Neural cell (in vitro differentiated cells): ENCODE results near the gene PSMD4. TPM values are rescaled to one million over a fixed set of nuclear protein-coding genes. Genes with fewer than 3 reads are reported as not detected.

Experiments used
- H2AFZ ChIP-seq: fragments of 200-600, 300-800 bp; sonication (generic), shearing (Covaris generic); 2 replicates; pipeline ENCODE4 v1.6.0; 2014; ENCODE audit warnings: low read depth, mild to moderate bottlenecking, antibody characterized with exemption, low read length, moderate library complexity
- H3F3A ChIP-seq: fragments of 200-600 bp; shearing (Covaris generic); 2 replicates; pipeline ENCODE4 v1.6.1; 2016; ENCODE audit warnings: mild to moderate bottlenecking, moderate library complexity, mixed read lengths, antibody characterized with exemption, low read length; ENCODE audit not compliant: insufficient read depth, poor library complexity, severe bottlenecking
- H3K27ac ChIP-seq: fragments of 200-600, 300-800 bp; sonication (generic), shearing (Covaris generic); 2 replicates; pipeline ENCODE4 v1.5.1; 2014; ENCODE audit warnings: mild to moderate bottlenecking, low read length, moderate library complexity
- H3K27me3 ChIP-seq: fragments of 300-800, 200-600 bp; sonication (generic), shearing (Covaris generic); 2 replicates; pipeline ENCODE4 v1.6.0; 2014; ENCODE audit warnings: mild to moderate bottlenecking, low read depth, low read length, moderate library complexity; ENCODE audit not compliant: insufficient read depth
- H3K36me3 ChIP-seq: fragments of 300-800, 200-600 bp; sonication (generic), shearing (Covaris generic); 2 replicates; pipeline ENCODE4 v1.5.1; 2014; ENCODE audit warnings: mild to moderate bottlenecking, antibody characterized with exemption, low read length, moderate library complexity; ENCODE audit not compliant: insufficient read depth
- H3K4me2 ChIP-seq: fragments of 300-800, 200-600 bp; sonication (generic), shearing (Covaris generic); 2 replicates; pipeline ENCODE4 v1.6.0; 2014; ENCODE audit warnings: mild to moderate bottlenecking, low read length
- H3K4me3 ChIP-seq: fragments of 300-800, 200-600 bp; sonication (generic), shearing (Covaris generic); 2 replicates; pipeline ENCODE4 v1.5.1; 2014; ENCODE audit warnings: mild to moderate bottlenecking, low read length, moderate library complexity
- H3K79me2 ChIP-seq: fragments of 200-600 bp; shearing (Covaris generic); replicated peaks from 2 replicates; pipeline ENCODE4 v1.6.0; 2014; ENCODE audit warnings: mild to moderate bottlenecking, low read length, moderate library complexity; ENCODE audit not compliant: insufficient read depth
- H3K9ac ChIP-seq: fragments of 300-800, 200-600 bp; sonication (generic), shearing (Covaris generic); 2 replicates; pipeline ENCODE4 v1.6.1; 2016; ENCODE audit warnings: mild to moderate bottlenecking, low read length, mixed read lengths
- H3K9me2 ChIP-seq: fragments of 200-600 bp; shearing (Covaris generic); 2 replicates; pipeline ENCODE4 v1.6.1; 2016; ENCODE audit warnings: mild to moderate bottlenecking, low read length, mixed read lengths; ENCODE audit not compliant: insufficient read depth
- H3K9me3 ChIP-seq: fragments of 200-600, 300-800 bp; sonication (generic), shearing (Covaris generic); 2 replicates; pipeline ENCODE4 v1.6.1; 2016; ENCODE audit warnings: mild to moderate bottlenecking, mixed run types, low read length, moderate library complexity, mixed read lengths
- H4K20me1 ChIP-seq: fragments of 200-600 bp; shearing (Covaris generic); 2 replicates; pipeline ENCODE4 v1.6.1; 2016; ENCODE audit warnings: mild to moderate bottlenecking, mixed run types; ENCODE audit not compliant: insufficient read depth
- CTCF ChIP-seq: fragments of 450-650 bp; IDR thresholded peaks from 2 replicates; pipeline ENCODE4 v1.5.1; 2014; ENCODE audit warnings: antibody characterized with exemption, mild to moderate bottlenecking, moderate library complexity; ENCODE audit not compliant: poor library complexity, severe bottlenecking
- EP300 ChIP-seq: fragments of 450-650 bp; conservative IDR thresholded peaks from 2 replicates; pipeline ENCODE4 v1.6.1; 2014; ENCODE audit warnings: antibody characterized with exemption, mild to moderate bottlenecking, moderate library complexity; ENCODE audit not compliant: poor library complexity, severe bottlenecking
- EZH2 ChIP-seq: fragments of 200-600, 300-800 bp; shearing (Covaris generic), sonication (generic); IDR thresholded peaks from 2 replicates; pipeline ENCODE4 v1.6.1; 2014; ENCODE audit warnings: antibody characterized with exemption, low read length, borderline replicate concordance, mild to moderate bottlenecking; ENCODE audit not compliant: insufficient read depth, poor library complexity, severe bottlenecking
- MXI1 ChIP-seq: fragments of 450-650 bp; conservative IDR thresholded peaks from 2 replicates; pipeline ENCODE4 v1.6.1; 2014; ENCODE audit warnings: antibody characterized with exemption, mild to moderate bottlenecking; ENCODE audit not compliant: poor library complexity, severe bottlenecking
- POLR2AphosphoS5 ChIP-seq: IDR thresholded peaks from 2 replicates; pipeline ENCODE4 v1.6.1; 2012
- RAD21 ChIP-seq: fragments of 450-650 bp; conservative IDR thresholded peaks from 2 replicates; pipeline ENCODE4 v1.6.1; 2014; ENCODE audit warnings: antibody characterized with exemption, mild to moderate bottlenecking, moderate library complexity
- REST ChIP-seq: IDR thresholded peaks from 2 replicates; pipeline ENCODE4 v1.6.1; 2012; ENCODE audit warnings: borderline replicate concordance
- SMC3 ChIP-seq: fragments of 450-650 bp; conservative IDR thresholded peaks from 2 replicates; pipeline ENCODE4 v1.6.1; 2014; ENCODE audit warnings: antibody characterized with exemption, mild to moderate bottlenecking, moderate library complexity; ENCODE audit not compliant: poor library complexity
- TAF1 ChIP-seq: IDR thresholded peaks from 2 replicates; pipeline ENCODE4 v1.6.1; 2012; ENCODE audit warnings: low read depth
- polyA plus RNA-seq: library from polyadenylated mRNA; depleted of rRNA; stranded (reverse); fragments of >200 nt; gene quantifications from 2 replicates; pipeline ENCODE4 v1.2.3, GENCODE V29; 2014

The PSMD4 gene
- polyA plus RNA-seq, 1 donor from 2014 or later = 341 TPM

GRCh38 chr1:151237678-151238466 is 16.7 kb upstream of the PSMD4 start:
- H3K27ac ChIP-seq = no peak overlapping the region
- H3K4me3 ChIP-seq = no peak overlapping the region
- no peaks in the 10 kb centered on the region for H3F3A ChIP-seq
- no peaks in the 10 kb centered on the region for H3K9me2 ChIP-seq
- no peaks in the 10 kb centered on the region for H4K20me1 ChIP-seq
- no peak for TF ChIP-seq MXI1
- H3K27me3 ChIP-seq = no peaks in the 10 kb centered on the region
- H3K4me2 ChIP-seq = no peak overlapping the region
- no peaks in the 10 kb centered on the region for H3K36me3 ChIP-seq
- no peaks in the 10 kb centered on the region for H3K79me2 ChIP-seq
- H3K9ac ChIP-seq = no peak overlapping the region
- H2AFZ ChIP-seq = no peak overlapping the region
- no peaks in the 10 kb centered on the region for H3K9me3 ChIP-seq

GRCh38 chr1:151238467-151238739 is 16.1 kb upstream of the PSMD4 start:
- Histone ChIP-seq H4K20me1 (no peaks in the 10 kb centered on the region), H3K9me2 (no peaks in the 10 kb centered on the region), H3F3A (no peaks in the 10 kb centered on the region), H3K27me3 (no peaks in the 10 kb centered on the region), H2AFZ (no peak overlapping the region), H3K9ac (no peak overlapping the region), H3K9me3 (no peaks in the 10 kb centered on the region), H3K36me3 (no peaks in the 10 kb centered on the region), H3K79me2 (no peaks in the 10 kb centered on the region), H3K4me2 (no peak overlapping the region), H3K27ac (no peak overlapping the region), H3K4me3 (no peak overlapping the region)
- TF ChIP-seq EP300 = no peak
- TF ChIP-seq MXI1 = no peak
- no peak for TF ChIP-seq TAF1

GRCh38 chr1:151242442-151242841 is 12.1 kb upstream of the PSMD4 start:
- TF ChIP-seq SMC3 (no peak), MXI1 (no peak), TAF1 (no peak), POLR2AphosphoS5 (no peak), RAD21 (no peak), REST (no peak), EP300 (no peak), EZH2 (no peak), CTCF (no peak)
- Histone ChIP-seq H3K9me3 (no peaks in the 10 kb centered on the region), H3K9me2 (no peaks in the 10 kb centered on the region), H2AFZ (no peak overlapping the region), H3K4me3 (no peak overlapping the region), H3K4me2 (no peak overlapping the region), H3K79me2 (no peaks in the 10 kb centered on the region), H4K20me1 (no peaks in the 10 kb centered on the region), H3K36me3 (no peaks in the 10 kb centered on the region), H3K27me3 (no peaks in the 10 kb centered on the region), H3K27ac (no peak overlapping the region), H3K9ac (no peak overlapping the region), H3F3A (no peaks in the 10 kb centered on the region)
